Transverse colon (tissue), 4 donors: ENCODE data around the gene OR51M1. TPM values are rescaled to one million over a fixed set of nuclear protein-coding genes. Genes with fewer than 3 reads are reported as not detected.

Experiments used
- DNase-seq: peaks from one replicate; pipeline ENCODE4 v3.0.0-alpha.2; 2019
- H3K27ac ChIP-seq, 4 donors: fragments of 200-600 bp; sonication (generic); 2 replicates each; pipeline ENCODE4 v1.5.1; 2016 to 2018; ENCODE audit warnings: inconsistent platforms in 4 of 4
- H3K27me3 ChIP-seq: fragments of 200-600 bp; sonication (generic); 2 replicates; pipeline ENCODE4 v1.5.1; 2017; ENCODE audit warnings: inconsistent platforms
- H3K36me3 ChIP-seq, 4 donors: fragments of 200-600 bp; sonication (generic); 2 replicates each; pipeline ENCODE4 v1.5.1; 2017 to 2019; ENCODE audit warnings: inconsistent platforms in 4 of 4
- H3K4me1 ChIP-seq, 4 donors: fragments of 200-600 bp; sonication (generic); 2 replicates each; pipeline ENCODE4 v1.5.1; 2017 to 2020; ENCODE audit warnings: inconsistent platforms in 4 of 4
- H3K4me3 ChIP-seq, 4 donors: fragments of 200-600 bp; sonication (generic); 1 replicate in 1 of 4; 2 replicates in 3 of 4; pipeline versions ENCODE4 v1.5.1 to v1.6.1; 2017 to 2019; ENCODE audit warnings: inconsistent platforms in 4 of 4
- H3K9me3 ChIP-seq, 2 donors: fragments of 200-600 bp; sonication (generic); 2 replicates each; pipeline ENCODE4 v1.5.1; 2017 to 2019; ENCODE audit warnings: inconsistent platforms in 2 of 2
- CTCF ChIP-seq, 5 experiments: fragments of 200-600 bp in 3 of 5; fragments of 450-650 bp in 2 of 5; sonication (generic) in 3 of 5; IDR thresholded peaks; 1 replicate in 2 of 5; 2 replicates in 3 of 5; pipeline ENCODE4 v1.5.1; 2016 to 2017; ENCODE audit warnings: antibody characterized with exemption in 5 of 5, inconsistent platforms in 3 of 5, mild to moderate bottlenecking in 2 of 5, moderate library complexity in 1 of 5
- EP300 ChIP-seq: sonication (generic); formaldehyde crosslinking; IDR thresholded peaks from one replicate; pipeline ENCODE4 v1.6.1; 2017; ENCODE audit warnings: antibody characterized with exemption, low read depth
- POLR2A ChIP-seq: fragments of 450-650 bp; IDR thresholded peaks from one replicate; pipeline ENCODE4 v1.6.1; 2016; ENCODE audit warnings: antibody characterized with exemption, mild to moderate bottlenecking, moderate library complexity
- POLR2AphosphoS5 ChIP-seq, 3 donors: sonication (generic); formaldehyde crosslinking; IDR thresholded peaks; one replicate each; pipeline ENCODE4 v1.6.1; 2016; ENCODE audit warnings: antibody characterized with exemption in 3 of 3
- WGBS, 2 donors: methylation state at CpG; one replicate each; pipeline ENCODE4 v1.1.5; 2018; ENCODE audit warnings: low coverage in 1 of 2; 5-methylcytosine and 5-hydroxymethylcytosine counted together
- in situ Hi-C, 4 donors: fragments of 200-750 bp; cut with MboI; loops; one replicate each; pipeline versions ENCODE4 v1.15.0 to v1.15.1; 2017; ENCODE audit warnings: low sequenced_read_pairs in 3 of 4, low pct_ligation_motif_present in 1 of 4, low pct_unique_long_range_greater_than_20kb in 1 of 4
- intact Hi-C: fragments of 100-400 bp; cut with DNase I; formaldehyde crosslinking; loops from one replicate; pipeline ENCODE4 v1.15.1; 2023; ENCODE audit warnings: low total_unique reads
- total RNA-seq, 4 donors: library from RNA; depleted of rRNA; stranded (reverse); fragments of >200 nt; gene quantifications; one replicate each; pipeline ENCODE4 v1.1.0, GENCODE V29; 2016

OR51M1 gene
- total RNA-seq, 4 donors from 2014 or later, result not detected

- Histone ChIP-seq H3K27ac (no peak overlapping the region), H3K4me3 (no peak overlapping the region), H3K9me3 (no peaks in the 10 kb centered on the region), H3K4me1 (no peaks in the 10 kb centered on the region), H3K36me3 (no peaks in the 10 kb centered on the region), H3K27me3 (no peaks in the 10 kb centered on the region)
- no peak for TF ChIP-seq POLR2A
- TF ChIP-seq EP300, result no peak
- TF ChIP-seq CTCF (IDR thresholded peaks at IDR 0.05), result no peak
- TF ChIP-seq POLR2AphosphoS5 (IDR thresholded peaks at IDR 0.05), result no peak
- in situ Hi-C loops, result no loop called here
- intact Hi-C loops, result no loop called here
- no peak for DNase-seq
Measured at GRCh38 chr11:5369789-5370188, 13.8 kb upstream of the OR51M1 start.

GRCh38 chr11:5380740-5381342, 2.8 kb upstream of the OR51M1 start:
- in situ Hi-C loops (no loop called here), intact Hi-C loops (no loop called here)
- Histone ChIP-seq H3K4me1 (no peaks in the 10 kb centered on the region), H3K4me3 (no peak overlapping the region), H3K27me3 (no peaks in the 10 kb centered on the region), H3K9me3 (no peaks in the 10 kb centered on the region), H3K27ac (no peak overlapping the region), H3K36me3 (no peaks in the 10 kb centered on the region)
- DNase-seq, result peak; percentile 27
- TF ChIP-seq POLR2A, result no peak
- TF ChIP-seq CTCF (IDR thresholded peaks at IDR 0.05), result peak; percentile 36 to 62 (median 53)
- 66 to 72% methylated on average over 4 of the region's 4 CpGs for WGBS, 2 donors

GRCh38 chr11:5384335-5384734, 723 bp downstream of the OR51M1 start:
- WGBS, 2 donors, result 63 to 75% methylated on average over 1 to 2 of the region's 2 CpGs

GRCh38 chr11:5390210-5390609, 6.6 kb downstream of the OR51M1 start:
- Histone ChIP-seq H3K9me3 (no peaks in the 10 kb centered on the region), H3K4me3 (no peak overlapping the region), H3K4me1 (no peaks in the 10 kb centered on the region), H3K27ac (no peak overlapping the region), H3K27me3 (no peaks in the 10 kb centered on the region), H3K36me3 (no peaks in the 10 kb centered on the region)
- DNase-seq, result no peak
- intact Hi-C loops, result no loop called here
- TF ChIP-seq CTCF (IDR thresholded peaks at IDR 0.05), result no peak
- no peak for TF ChIP-seq EP300
- no peak for TF ChIP-seq POLR2A
- 75 to 79% methylated on average over 2 of the region's 2 CpGs for WGBS, 2 donors
- in situ Hi-C loops, result no loop called here

More at GRCh38 chr11:5384335-5384734, 723 bp downstream of the OR51M1 start:
- H3K4me1 ChIP-seq, result no peaks in the 10 kb centered on the region
- TF ChIP-seq CTCF (IDR thresholded peaks at IDR 0.05), result no peak
- no peak for TF ChIP-seq EP300
- no peak for TF ChIP-seq POLR2AphosphoS5 (IDR thresholded peaks at IDR 0.05)
- no peak for TF ChIP-seq POLR2A
- intact Hi-C loops (no loop called here), in situ Hi-C loops (no loop called here)
- no peak for DNase-seq
- H3K27ac ChIP-seq, result no peak overlapping the region
- H3K27me3 ChIP-seq, result no peaks in the 10 kb centered on the region
- H3K9me3 ChIP-seq, result no peaks in the 10 kb centered on the region
- H3K4me3 ChIP-seq, result no peak overlapping the region
- H3K36me3 ChIP-seq, result no peaks in the 10 kb centered on the region
